Thyroid gland (tissue), 4 donors: ENCODE measurements around the gene GPR25. TPM values are rescaled to one million over a fixed set of nuclear protein-coding genes. Genes with fewer than 3 reads are reported as not detected.

Experiments used
- DNase-seq, 2 donors: peaks; one replicate each; pipeline ENCODE4 v3.0.0-alpha.2; 2019
- H3K27ac ChIP-seq, 3 donors: fragments of 200-600 bp; sonication (generic); 1 replicate in 2 of 3; 2 replicates in 1 of 3; pipeline ENCODE4 v1.5.1; 2016 to 2019; ENCODE audit warnings: mild to moderate bottlenecking in 1 of 3, moderate library complexity in 1 of 3
- H3K27me3 ChIP-seq: fragments of 200-600 bp; sonication (generic); one replicate; pipeline ENCODE4 v1.5.1; 2019
- H3K36me3 ChIP-seq, 2 donors: fragments of 200-600 bp; sonication (generic); one replicate each; pipeline ENCODE4 v1.5.1; 2016 to 2019
- H3K4me1 ChIP-seq, 2 donors: fragments of 200-600 bp; sonication (generic); one replicate each; pipeline ENCODE4 v1.5.1; 2017 to 2019
- H3K4me3 ChIP-seq, 3 donors: fragments of 200-600 bp; sonication (generic); replicated peaks in 1 of 3; 1 replicate in 2 of 3; 2 replicates in 1 of 3; pipeline ENCODE4 v1.5.1; 2016; ENCODE audit warnings: mild to moderate bottlenecking in 1 of 3
- H3K9me3 ChIP-seq: fragments of 200-600 bp; sonication (generic); one replicate; pipeline ENCODE4 v1.5.1; 2017
- POLR2A ChIP-seq, 2 donors: fragments of 450-650 bp; IDR thresholded peaks; one replicate each; pipeline ENCODE4 v1.6.1; 2017; ENCODE audit warnings: antibody characterized with exemption in 2 of 2, mild to moderate bottlenecking in 2 of 2, moderate library complexity in 1 of 2
- WGBS, 2 donors: methylation state at CpG; one replicate each; pipeline ENCODE4 v1.1.5; 2017; 5-methylcytosine and 5-hydroxymethylcytosine counted together
- intact Hi-C: fragments of 100-400 bp; cut with DNase I; formaldehyde crosslinking; loops from one replicate; pipeline ENCODE4 v1.15.1; 2023
- total RNA-seq, 4 donors: library from RNA; depleted of rRNA; stranded (reverse); fragments of >200 nt; gene quantifications; one replicate each; pipeline ENCODE4 v1.2.3, GENCODE V29; 2016
- TF ChIP-seq, protein P1 (sequence below), 6 experiments: fragments of 200-600 bp in 3 of 6; fragments of 450-650 bp in 3 of 6; sonication (generic) in 3 of 6; IDR thresholded peaks; one replicate each; pipeline ENCODE4 v1.5.1; 2016 to 2019; ENCODE audit warnings: antibody characterized with exemption in 6 of 6, mild to moderate bottlenecking in 2 of 6, inconsistent platforms in 1 of 6, moderate library complexity in 1 of 6

The GPR25 gene
- total RNA-seq, 4 donors from 2014 or later = 0.27 TPM; not detected in 3

DNA sequence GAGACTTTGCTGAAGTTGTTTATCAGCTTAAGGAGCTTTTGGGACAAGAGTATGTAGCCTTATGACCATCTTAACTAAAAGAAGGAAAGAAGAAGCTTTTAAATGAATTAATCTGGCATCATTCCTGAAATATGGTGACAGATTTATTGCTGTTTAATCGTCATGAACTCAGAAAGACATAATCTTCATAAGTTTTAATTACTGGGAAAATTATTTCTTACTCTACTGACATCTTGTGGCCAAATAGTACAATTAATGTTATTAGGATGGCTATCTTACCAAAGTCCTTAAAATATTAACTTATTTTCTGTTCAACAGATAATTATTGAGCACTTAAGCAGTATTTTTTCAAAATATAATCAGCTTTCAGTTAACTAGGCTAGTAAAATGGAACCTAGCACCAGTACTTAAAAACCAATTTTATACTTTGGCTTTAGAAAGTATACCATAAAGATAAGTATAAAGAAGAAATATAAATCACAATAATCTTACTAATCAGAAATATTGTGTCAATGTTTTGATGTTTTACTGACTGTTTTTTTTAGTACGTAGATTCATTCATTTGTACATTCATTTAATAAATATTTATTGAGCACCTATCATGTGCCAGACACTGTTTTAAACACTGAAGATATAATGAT lies 34.7 kb upstream of the GPR25 start:
- intact Hi-C loops = no loop called here
- 58 to 61% methylated on average over 2 of the region's 2 CpGs for WGBS, 2 donors

DNA sequence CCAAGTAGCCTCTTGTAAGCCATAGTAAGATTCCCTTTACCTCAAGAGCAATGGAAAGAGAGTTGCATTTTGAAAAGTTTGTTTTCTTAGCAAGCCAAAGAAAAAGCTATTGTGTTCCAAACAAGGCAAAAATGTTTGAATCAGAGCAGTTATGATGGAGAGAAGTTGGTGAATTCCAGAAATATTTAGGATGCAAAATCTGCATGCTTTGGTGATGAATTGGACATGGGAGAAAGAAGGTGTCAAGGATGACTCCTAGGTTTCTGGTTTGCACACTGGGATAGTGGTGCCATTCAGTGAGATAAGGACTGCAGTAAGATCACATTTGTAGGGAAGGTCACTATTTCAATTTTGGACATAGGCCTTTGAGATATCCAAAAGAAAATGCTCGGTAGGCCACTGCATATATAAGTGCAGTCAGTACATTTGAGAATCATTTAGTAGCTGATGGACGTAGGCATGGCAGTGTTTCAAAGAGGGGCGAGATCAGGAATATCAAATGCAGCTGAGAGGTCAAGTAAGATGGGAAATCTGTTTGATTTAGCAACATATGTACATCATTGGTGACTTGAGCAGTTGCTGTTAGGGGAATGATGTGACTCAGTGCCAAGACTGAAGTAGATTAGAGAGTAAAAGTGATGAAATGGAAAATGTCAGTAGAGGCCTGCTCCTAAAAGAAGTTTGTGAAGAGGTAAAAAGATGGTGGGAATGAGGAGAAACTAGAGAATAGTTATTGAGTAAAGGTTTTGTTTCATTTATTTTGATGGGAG lies 33.9 kb upstream of the GPR25 start:
- DNase-seq = no peak
- 92% methylated on average over 3 of the region's 3 CpGs for whole genome bisulfite sequencing, 2 donors
- H3K36me3 ChIP-seq = no peaks in the 10 kb centered on the region

More for the DNA sequence above, 34.7 kb upstream of the GPR25 start:
- no peaks in the 10 kb centered on the region for H3K36me3 ChIP-seq
- H3K9me3 ChIP-seq = no peaks in the 10 kb centered on the region
- TF ChIP-seq, protein P1, sequence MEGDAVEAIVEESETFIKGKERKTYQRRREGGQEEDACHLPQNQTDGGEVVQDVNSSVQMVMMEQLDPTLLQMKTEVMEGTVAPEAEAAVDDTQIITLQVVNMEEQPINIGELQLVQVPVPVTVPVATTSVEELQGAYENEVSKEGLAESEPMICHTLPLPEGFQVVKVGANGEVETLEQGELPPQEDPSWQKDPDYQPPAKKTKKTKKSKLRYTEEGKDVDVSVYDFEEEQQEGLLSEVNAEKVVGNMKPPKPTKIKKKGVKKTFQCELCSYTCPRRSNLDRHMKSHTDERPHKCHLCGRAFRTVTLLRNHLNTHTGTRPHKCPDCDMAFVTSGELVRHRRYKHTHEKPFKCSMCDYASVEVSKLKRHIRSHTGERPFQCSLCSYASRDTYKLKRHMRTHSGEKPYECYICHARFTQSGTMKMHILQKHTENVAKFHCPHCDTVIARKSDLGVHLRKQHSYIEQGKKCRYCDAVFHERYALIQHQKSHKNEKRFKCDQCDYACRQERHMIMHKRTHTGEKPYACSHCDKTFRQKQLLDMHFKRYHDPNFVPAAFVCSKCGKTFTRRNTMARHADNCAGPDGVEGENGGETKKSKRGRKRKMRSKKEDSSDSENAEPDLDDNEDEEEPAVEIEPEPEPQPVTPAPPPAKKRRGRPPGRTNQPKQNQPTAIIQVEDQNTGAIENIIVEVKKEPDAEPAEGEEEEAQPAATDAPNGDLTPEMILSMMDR (IDR thresholded peaks at IDR 0.05) = peak in 5 of 6 experiments; percentile 14 to 64 (median 43)
- no peak for TF ChIP-seq POLR2A (IDR thresholded peaks at IDR 0.05)
- no peak overlapping the region for H3K27ac ChIP-seq
- no peaks in the 10 kb centered on the region for H3K4me1 ChIP-seq
- H3K4me3 ChIP-seq = no peak overlapping the region
- no peaks in the 10 kb centered on the region for H3K27me3 ChIP-seq
- no peak for DNase-seq

DNA sequence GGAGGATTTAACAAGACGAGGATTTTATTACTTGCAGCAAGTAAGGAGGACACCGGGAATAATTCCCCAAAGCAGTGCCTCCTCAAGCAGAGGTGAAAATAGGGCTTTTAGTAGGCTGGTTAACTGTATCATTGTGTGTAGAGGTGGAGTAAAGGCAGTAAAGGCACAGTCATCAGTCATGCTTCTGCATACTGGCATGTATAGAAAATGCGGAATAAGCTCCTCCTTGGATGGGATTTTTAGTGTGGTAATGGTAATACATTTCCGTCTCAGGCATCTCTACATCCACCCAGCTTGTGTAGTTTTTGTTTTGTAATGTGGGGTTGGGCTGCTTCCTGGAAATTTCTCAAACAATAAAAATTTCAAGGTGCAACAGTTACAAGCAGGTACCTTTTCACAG lies 27.4 kb upstream of the GPR25 start:
- no peak overlapping the region for H3K4me3 ChIP-seq
- WGBS, 2 donors = 98% methylated on average over 4 of the region's 4 CpGs
- H3K27me3 ChIP-seq = no peaks in the 10 kb centered on the region
- no peak for DNase-seq
- intact Hi-C loops = no loop called here
- no peaks in the 10 kb centered on the region for H3K4me1 ChIP-seq
- H3K9me3 ChIP-seq = no peaks in the 10 kb centered on the region
- H3K27ac ChIP-seq = no peak overlapping the region
- TF ChIP-seq, protein P1 (IDR thresholded peaks at IDR 0.05) = no peak
- TF ChIP-seq POLR2A (IDR thresholded peaks at IDR 0.05) = no peak
- H3K36me3 ChIP-seq = peaks cover 15 to 23% of the 10 kb centered on the region in 2 donors

More for the DNA sequence above, 33.9 kb upstream of the GPR25 start:
- intact Hi-C loops = no loop called here
- H3K27ac ChIP-seq = no peak overlapping the region
- H3K4me1 ChIP-seq = no peaks in the 10 kb centered on the region
- no peak overlapping the region for H3K4me3 ChIP-seq
- no peaks in the 10 kb centered on the region for H3K9me3 ChIP-seq
- TF ChIP-seq, protein P1 (IDR thresholded peaks at IDR 0.05) = no peak
- no peak for TF ChIP-seq POLR2A (IDR thresholded peaks at IDR 0.05)
- no peaks in the 10 kb centered on the region for H3K27me3 ChIP-seq

DNA sequence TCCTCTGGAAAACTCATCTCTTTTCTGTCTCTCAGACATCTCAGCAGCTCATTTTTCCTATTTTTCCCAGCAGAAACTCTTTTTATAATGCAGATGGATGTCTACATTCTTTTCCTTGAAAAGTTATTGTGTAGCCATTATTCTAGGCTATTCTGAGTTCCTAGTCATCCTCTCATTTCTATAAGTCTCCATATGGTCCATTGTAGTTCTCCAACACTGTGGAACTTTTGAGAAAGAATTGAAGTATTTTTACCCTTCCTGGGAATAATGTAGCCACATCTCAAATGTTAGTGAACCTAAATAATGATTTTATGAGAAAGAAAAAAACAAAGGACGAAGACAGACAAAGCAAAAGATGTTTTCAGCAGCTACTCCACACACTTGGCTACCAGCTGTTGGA lies 26.4 kb upstream of the GPR25 start:
- no peaks in the 10 kb centered on the region for H3K4me1 ChIP-seq
- H3K27ac ChIP-seq = no peak overlapping the region
- no peaks in the 10 kb centered on the region for H3K27me3 ChIP-seq
- H3K36me3 ChIP-seq = peaks cover 19 to 31% of the 10 kb centered on the region in 2 donors
- H3K4me3 ChIP-seq = no peak overlapping the region
- 94 to 98% methylated on average over 1 of the region's 1 CpG for WGBS, 2 donors
- DNase-seq = no peak
- TF ChIP-seq POLR2A (IDR thresholded peaks at IDR 0.05) = no peak
- TF ChIP-seq, protein P1 (IDR thresholded peaks at IDR 0.05) = no peak
- no peaks in the 10 kb centered on the region for H3K9me3 ChIP-seq
- intact Hi-C loops = no loop called here

DNA sequence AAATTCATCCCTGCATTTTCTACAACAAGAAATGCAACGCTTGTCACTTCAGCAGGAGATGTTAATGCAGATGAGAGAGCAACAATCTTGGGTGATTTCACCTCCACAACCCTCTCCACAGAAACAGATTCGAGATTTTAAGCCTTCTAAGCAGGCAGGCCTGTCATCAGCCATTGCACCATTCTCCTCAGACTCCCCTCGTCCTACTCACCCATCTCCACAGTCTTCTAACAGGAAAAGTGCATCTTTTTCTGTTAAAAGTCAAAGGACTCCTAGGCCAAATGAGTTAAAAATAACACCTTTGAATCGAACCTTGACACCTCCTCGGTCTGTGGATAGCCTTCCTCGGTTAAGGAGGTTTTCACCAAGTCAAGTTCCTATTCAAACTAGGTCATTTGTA lies 23.4 kb upstream of the GPR25 start:
- 88 to 90% methylated on average over 6 of the region's 6 CpGs for WGBS, 2 donors
- Histone ChIP-seq H3K36me3 (peaks cover 26 to 31% of the 10 kb centered on the region in 2 donors), H3K27ac (no peak overlapping the region), H3K4me3 (no peak overlapping the region), H3K4me1 (no peaks in the 10 kb centered on the region), H3K27me3 (no peaks in the 10 kb centered on the region), H3K9me3 (no peaks in the 10 kb centered on the region)
- TF ChIP-seq, protein P1 (IDR thresholded peaks at IDR 0.05) = no peak
- TF ChIP-seq POLR2A (IDR thresholded peaks at IDR 0.05) = no peak
- DNase-seq = no peak
- intact Hi-C loops = no loop called here
